PFSK-1 (cell line): Measurements from ENCODE around the gene ACAT2.

Experiments used
- FOXP2 ChIP-seq: optimal IDR thresholded peaks from 2 replicates; pipeline ENCODE3; 2011; ENCODE audit warnings: borderline replicate concordance, control low read depth, inconsistent platforms; ENCODE audit not compliant: insufficient read depth; ENCODE audit errors: extremely low read length, extremely low read depth
- POLR2AphosphoS5 ChIP-seq: IDR thresholded peaks from 2 replicates; pipeline ENCODE4 v1.6.1; 2012; ENCODE audit warnings: low read depth, mild to moderate bottlenecking, control low read depth, low read length, moderate library complexity
- REST ChIP-seq, 2 experiments: IDR thresholded peaks; 2 replicates each; pipeline versions ENCODE4 v1.6.1 to v1.8.0; 2011 to 2012; ENCODE audit warnings: low read depth in 2 of 2, low read length in 2 of 2, control low read depth in 1 of 2, inconsistent platforms in 1 of 2, mild to moderate bottlenecking in 1 of 2, moderate library complexity in 1 of 2; ENCODE audit not compliant: insufficient read depth in 1 of 2
- SIN3A ChIP-seq: IDR thresholded peaks from 2 replicates; pipeline ENCODE4 v1.6.1; 2012; ENCODE audit warnings: mild to moderate bottlenecking, low read length, moderate library complexity, borderline replicate concordance; ENCODE audit not compliant: insufficient read depth
- TAF1 ChIP-seq: IDR thresholded peaks from 2 replicates; pipeline ENCODE4 v1.6.1; 2012; ENCODE audit warnings: low read length, control low read depth, borderline replicate concordance; ENCODE audit not compliant: insufficient read depth

The ACAT2 gene

GRCh38 chr6:159826004-159826403 lies 64.2 kb downstream of the ACAT2 start:
- TF ChIP-seq POLR2AphosphoS5 (no peak), TAF1 (no peak), SIN3A (no peak), FOXP2 (no peak), REST (IDR thresholded peaks at IDR 0.05; ENCODE audit: insufficient read depth in 1 of 2, low read depth in 2 of 2, low read length in 2 of 2) (no peak)

- no peak for TF ChIP-seq REST (IDR thresholded peaks at IDR 0.05; ENCODE audit: insufficient read depth in 1 of 2, low read depth in 2 of 2, low read length in 2 of 2)
- no peak for TF ChIP-seq FOXP2
- TF ChIP-seq SIN3A = no peak
- TF ChIP-seq TAF1 = no peak
- no peak for TF ChIP-seq POLR2AphosphoS5
Measured at GRCh38 chr6:159826968-159827647, 65.3 kb downstream of the ACAT2 start.

DNA sequence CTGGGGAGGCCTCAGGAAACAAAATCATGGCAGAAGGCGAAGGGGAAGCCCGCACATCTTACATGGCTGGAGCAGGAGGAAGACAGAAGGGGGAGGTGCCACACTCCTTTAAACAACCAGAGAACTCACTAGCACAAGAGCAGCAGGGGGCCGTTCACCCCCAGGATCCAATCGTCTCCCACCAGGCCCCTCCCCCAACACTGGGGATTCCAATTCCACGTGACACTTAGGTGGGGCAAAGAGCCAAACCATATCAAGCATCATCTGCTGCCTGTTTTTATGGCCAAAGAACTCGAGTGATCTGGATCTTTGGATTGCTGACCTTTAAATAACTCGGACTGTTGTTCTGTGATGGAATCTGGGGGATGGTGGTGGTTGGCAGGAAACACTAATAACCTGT lies 66.2 kb downstream of the ACAT2 start:
- no peak for TF ChIP-seq SIN3A
- no peak for TF ChIP-seq TAF1
- TF ChIP-seq FOXP2 = no peak
- TF ChIP-seq REST (IDR thresholded peaks at IDR 0.05; ENCODE audit: insufficient read depth in 1 of 2, low read depth in 2 of 2, low read length in 2 of 2) = no peak
- no peak for TF ChIP-seq POLR2AphosphoS5
